Endodermal cell (in vitro differentiated cells): ENCODE results near the gene TDRD7. TPM values are rescaled to one million over a fixed set of nuclear protein-coding genes. Genes with fewer than 3 reads are reported as not detected.

Experiments used
- DNase-seq: peaks from one replicate; pipeline ENCODE4 v3.0.0-alpha.2; 2017
- H3K27ac ChIP-seq: 2 replicates; pipeline ENCODE4 v1.5.1; 2013; ENCODE audit warnings: mild to moderate bottlenecking, low read depth, low read length, moderate library complexity
- H3K27me3 ChIP-seq: 2 replicates; pipeline ENCODE4 v1.6.1; 2013; ENCODE audit warnings: mild to moderate bottlenecking, low read length, moderate library complexity; ENCODE audit not compliant: insufficient read depth, control insufficient read depth, poor library complexity, severe bottlenecking
- H3K36me3 ChIP-seq: 2 replicates; pipeline ENCODE4 v1.7.0; 2013; ENCODE audit warnings: mild to moderate bottlenecking, low read length, moderate library complexity; ENCODE audit not compliant: control insufficient read depth, insufficient read depth
- H3K4me1 ChIP-seq: one replicate; pipeline ENCODE4 v1.7.0; 2013; ENCODE audit warnings: low read length; ENCODE audit not compliant: control insufficient read depth, insufficient read depth
- H3K4me3 ChIP-seq: 2 replicates; pipeline ENCODE4 v1.5.1; 2013; ENCODE audit warnings: mild to moderate bottlenecking, low read length, moderate library complexity
- H3K9ac ChIP-seq: 2 replicates; pipeline ENCODE4 v1.6.1; 2013; ENCODE audit warnings: mild to moderate bottlenecking, low read length, moderate library complexity; ENCODE audit not compliant: poor library complexity, severe bottlenecking; ENCODE audit errors: extremely low read depth
- H3K9me3 ChIP-seq: 2 replicates; pipeline ENCODE4 v1.6.1; 2013; ENCODE audit warnings: mild to moderate bottlenecking, low read length, moderate library complexity; ENCODE audit not compliant: control insufficient read depth
- H3K27ac Mint-ChIP-seq: 2 replicates; pipeline ENCODE4 v1.8.0; 2020; ENCODE audit warnings: mixed read lengths
- H3K27me3 Mint-ChIP-seq: 2 replicates; pipeline ENCODE4 v1.8.0; 2021; ENCODE audit warnings: mild to moderate bottlenecking, mixed read lengths; ENCODE audit not compliant: insufficient read depth
- H3K36me3 Mint-ChIP-seq: 2 replicates; pipeline ENCODE4 v1.8.0; 2020; ENCODE audit warnings: low read depth, mixed read lengths
- H3K4me1 Mint-ChIP-seq: 2 replicates; pipeline ENCODE4 v1.8.0; 2020; ENCODE audit warnings: mixed read lengths
- H3K4me3 Mint-ChIP-seq: 2 replicates; pipeline ENCODE4 v1.8.0; 2020; ENCODE audit warnings: mild to moderate bottlenecking, moderate library complexity, mixed read lengths
- H3K9me3 Mint-ChIP-seq: 2 replicates; pipeline ENCODE4 v1.8.0; 2020; ENCODE audit warnings: mild to moderate bottlenecking, mixed read lengths
- WGBS, 2 experiments: methylation state at CpG; one replicate each; pipeline versions ENCODE4 v1.1.5 to v1.1.7; 2013; ENCODE audit warnings: missing lambda C conversion rate in 2 of 2, mixed read lengths in 1 of 2; ENCODE audit not compliant: insufficient coverage in 1 of 2, insufficient read length in 1 of 2; 5-methylcytosine and 5-hydroxymethylcytosine counted together
- total RNA-seq, 2 donors: library from RNA; stranded (reverse); fragmentation: NEBNext Ultra II Directional in 1 of 2; extraction: Animal tissue kit (Norgen Biotek cat#: 25700) in 1 of 2; gene quantifications; 2 replicates in 1 of 2; 3 replicates in 1 of 2; pipeline ENCODE4 v1.2.1, GENCODE V29; 2021
- TF ChIP-seq, protein P1 (sequence below): fragments of 200-600 bp; sonication (generic); conservative IDR thresholded peaks from 2 replicates; pipeline ENCODE4 v1.5.0; 2021; ENCODE audit warnings: antibody characterized with exemption, mild to moderate bottlenecking

TDRD7 gene
- total RNA-seq, 2 donors from 2014 or later, result 25.9 to 31.9 TPM

DNA sequence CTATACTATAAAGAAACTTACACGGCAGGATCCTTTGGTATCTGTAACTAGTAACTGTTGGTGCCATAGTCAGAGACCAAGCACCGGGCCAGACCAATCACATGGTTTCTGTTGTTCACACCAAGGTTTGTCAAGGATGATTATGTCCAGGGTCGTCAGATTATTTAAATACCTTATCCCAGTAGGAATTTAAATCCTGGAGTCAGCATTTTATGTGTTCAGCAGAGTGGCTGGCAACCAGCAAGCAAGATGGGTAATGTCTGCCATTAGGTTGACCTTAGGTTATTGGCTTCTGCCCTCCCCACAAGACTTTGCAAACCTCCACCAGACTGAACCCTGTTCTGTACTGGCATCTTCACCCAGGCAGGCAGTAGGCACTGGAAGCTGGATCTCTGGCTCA, 50.3 kb downstream of the TDRD7 start:
- Histone ChIP-seq H3K9ac (no peak overlapping the region), H3K4me1 (peaks cover 10% of the 10 kb centered on the region), H3K4me3 (no peak overlapping the region), H3K9me3 (peaks cover 9% of the 10 kb centered on the region), H3K27me3 (no peaks in the 10 kb centered on the region), H3K36me3 (peaks cover 34% of the 10 kb centered on the region), H3K27ac (no peak overlapping the region)
- H3K36me3 Mint-ChIP-seq, result peaks cover 47% of the 10 kb centered on the region
- H3K27ac Mint-ChIP-seq, result no peak overlapping the region
- peaks cover 15% of the 10 kb centered on the region for H3K4me1 Mint-ChIP-seq
- H3K9me3 Mint-ChIP-seq, result no peaks in the 10 kb centered on the region
- 90 to 96% methylated on average over 2 to 3 of the region's 3 CpGs for WGBS, 2 experiments
- H3K4me3 Mint-ChIP-seq, result no peak overlapping the region
- H3K27me3 Mint-ChIP-seq, result no peaks in the 10 kb centered on the region
- no peak for DNase-seq
- TF ChIP-seq, protein P1, sequence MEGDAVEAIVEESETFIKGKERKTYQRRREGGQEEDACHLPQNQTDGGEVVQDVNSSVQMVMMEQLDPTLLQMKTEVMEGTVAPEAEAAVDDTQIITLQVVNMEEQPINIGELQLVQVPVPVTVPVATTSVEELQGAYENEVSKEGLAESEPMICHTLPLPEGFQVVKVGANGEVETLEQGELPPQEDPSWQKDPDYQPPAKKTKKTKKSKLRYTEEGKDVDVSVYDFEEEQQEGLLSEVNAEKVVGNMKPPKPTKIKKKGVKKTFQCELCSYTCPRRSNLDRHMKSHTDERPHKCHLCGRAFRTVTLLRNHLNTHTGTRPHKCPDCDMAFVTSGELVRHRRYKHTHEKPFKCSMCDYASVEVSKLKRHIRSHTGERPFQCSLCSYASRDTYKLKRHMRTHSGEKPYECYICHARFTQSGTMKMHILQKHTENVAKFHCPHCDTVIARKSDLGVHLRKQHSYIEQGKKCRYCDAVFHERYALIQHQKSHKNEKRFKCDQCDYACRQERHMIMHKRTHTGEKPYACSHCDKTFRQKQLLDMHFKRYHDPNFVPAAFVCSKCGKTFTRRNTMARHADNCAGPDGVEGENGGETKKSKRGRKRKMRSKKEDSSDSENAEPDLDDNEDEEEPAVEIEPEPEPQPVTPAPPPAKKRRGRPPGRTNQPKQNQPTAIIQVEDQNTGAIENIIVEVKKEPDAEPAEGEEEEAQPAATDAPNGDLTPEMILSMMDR, result no peak

DNA sequence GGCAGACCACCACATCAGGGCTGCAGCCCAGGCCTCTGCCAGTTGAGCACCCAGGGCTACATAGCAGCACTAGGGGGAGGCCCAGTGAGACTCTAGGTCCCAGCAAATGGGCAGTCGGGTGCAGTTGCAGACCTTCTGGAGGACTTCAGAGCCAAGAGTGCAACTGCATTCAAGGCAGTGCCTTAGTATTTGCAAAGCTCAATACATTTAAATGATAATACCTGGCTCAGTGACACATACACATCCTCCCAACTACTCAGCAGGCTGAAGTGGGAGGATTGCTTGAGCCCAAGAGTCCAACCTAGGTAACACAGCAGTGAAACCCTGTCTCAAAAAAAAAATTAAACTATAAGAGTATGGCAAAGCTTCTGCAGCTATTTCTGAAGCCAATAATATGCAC, 51.0 kb downstream of the TDRD7 start:
- Mint-ChIP-seq H3K27ac (peak overlapping the region; percentile 50), H3K27me3 (no peaks in the 10 kb centered on the region), H3K4me1 (peaks cover 21% of the 10 kb centered on the region), H3K36me3 (peaks cover 47% of the 10 kb centered on the region), H3K4me3 (no peak overlapping the region), H3K9me3 (no peaks in the 10 kb centered on the region)
- Histone ChIP-seq H3K9ac (no peak overlapping the region), H3K36me3 (peaks cover 34% of the 10 kb centered on the region), H3K9me3 (peaks cover 9% of the 10 kb centered on the region), H3K27ac (no peak overlapping the region), H3K27me3 (no peaks in the 10 kb centered on the region), H3K4me1 (peaks cover 10% of the 10 kb centered on the region), H3K4me3 (no peak overlapping the region)
- no peak for DNase-seq
- TF ChIP-seq, protein P1, result no peak
- WGBS, 2 experiments, result 93 to 100% methylated on average over 1 of the region's 1 CpG

DNA sequence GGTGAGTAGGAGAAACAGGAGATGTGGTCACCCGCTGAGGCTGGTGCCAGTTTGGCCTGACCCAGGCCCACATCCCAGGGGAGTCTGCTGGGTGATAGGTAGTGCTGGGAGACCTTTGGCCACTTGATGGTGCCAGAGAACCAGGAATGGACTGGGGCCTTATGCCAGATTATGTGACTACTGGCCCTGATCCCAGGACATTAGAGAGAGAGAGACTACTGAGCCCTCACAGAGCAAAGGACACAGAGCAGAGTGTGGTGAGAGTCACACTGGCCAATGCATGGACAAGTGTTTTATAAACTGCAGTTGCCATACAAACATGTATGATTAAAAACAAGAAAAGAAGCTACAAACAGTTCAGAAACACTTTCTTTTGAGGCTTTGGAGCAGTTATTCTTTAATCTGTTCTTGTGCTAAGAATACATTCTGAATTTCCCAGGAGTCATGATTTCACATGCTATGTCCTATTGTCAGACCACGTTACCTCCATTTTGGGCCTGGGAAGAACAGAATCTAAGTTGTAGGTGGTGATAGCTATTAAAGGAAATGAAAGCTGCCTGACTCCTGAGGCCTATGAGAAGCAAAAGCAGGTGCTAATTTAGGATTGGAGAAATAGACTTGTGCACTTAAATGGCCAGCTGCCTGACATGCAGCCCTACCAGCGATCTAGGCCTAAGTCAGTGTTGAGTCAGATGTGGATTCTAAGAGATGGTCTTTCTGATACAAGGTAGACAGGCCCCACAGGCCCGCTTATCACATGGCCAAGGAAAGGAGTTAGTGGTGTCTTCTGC, 57.0 kb downstream of the TDRD7 start:
- H3K27ac ChIP-seq, result no peak overlapping the region

More for the DNA sequence above, 57.0 kb downstream of the TDRD7 start:
- DNase-seq, result peak; percentile 91
- Histone ChIP-seq H3K9me3 (peaks cover 3% of the 10 kb centered on the region), H3K4me3 (no peak overlapping the region), H3K27me3 (no peaks in the 10 kb centered on the region), H3K36me3 (peaks cover 24% of the 10 kb centered on the region), H3K9ac (peak overlapping the region; percentile 41), H3K4me1 (peaks cover 19% of the 10 kb centered on the region)
- no peak overlapping the region for H3K4me3 Mint-ChIP-seq
- TF ChIP-seq, protein P1, result peak; percentile 93
- H3K9me3 Mint-ChIP-seq, result no peaks in the 10 kb centered on the region
- H3K27ac Mint-ChIP-seq, result peak overlapping the region; percentile 90
- no peaks in the 10 kb centered on the region for H3K27me3 Mint-ChIP-seq
- WGBS, 2 experiments, result 79 to 82% methylated on average over 3 to 4 of the region's 4 CpGs
- peaks cover 35% of the 10 kb centered on the region for H3K4me1 Mint-ChIP-seq
- H3K36me3 Mint-ChIP-seq, result peaks cover 33% of the 10 kb centered on the region
